GM18499 (cell line): Measurements from ENCODE around the gene ATG7.
"Not testable (repeated sequence)": the region's sequence is repeated elsewhere in the genome, so short reads cannot be mapped to it uniquely, and the experiment has no call there.

Experiments
- ATAC-seq: cut with Tn5 transposase; IDR thresholded peaks from one replicate; pipeline ENCODE4 v1.9.1; 2021; ENCODE audit warnings: moderate number of reproducible peaks; ENCODE audit not compliant: insufficient read depth, unreplicated experiment

The ATG7 gene

DNA sequence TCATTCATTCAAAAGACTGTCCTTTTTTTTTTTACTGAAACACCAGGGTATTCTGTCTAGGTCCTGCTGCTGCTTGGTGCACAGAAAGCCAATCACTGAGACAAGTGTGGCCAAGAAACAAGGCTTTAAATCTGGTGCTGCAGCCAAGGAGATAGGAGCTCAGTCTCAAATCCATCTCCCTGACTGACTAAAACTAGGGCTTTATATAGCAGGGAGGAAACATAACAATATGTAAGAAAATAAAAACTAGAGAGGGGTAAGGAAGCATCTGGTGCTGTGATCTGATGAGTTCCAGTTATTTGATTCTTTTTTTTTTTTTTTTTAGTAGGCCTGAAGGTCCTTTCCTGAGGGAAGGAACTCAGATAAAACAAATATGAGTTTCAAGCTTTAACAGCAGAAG lies 139.8 kb downstream of the ATG7 start:
- no peak for ATAC-seq

DNA sequence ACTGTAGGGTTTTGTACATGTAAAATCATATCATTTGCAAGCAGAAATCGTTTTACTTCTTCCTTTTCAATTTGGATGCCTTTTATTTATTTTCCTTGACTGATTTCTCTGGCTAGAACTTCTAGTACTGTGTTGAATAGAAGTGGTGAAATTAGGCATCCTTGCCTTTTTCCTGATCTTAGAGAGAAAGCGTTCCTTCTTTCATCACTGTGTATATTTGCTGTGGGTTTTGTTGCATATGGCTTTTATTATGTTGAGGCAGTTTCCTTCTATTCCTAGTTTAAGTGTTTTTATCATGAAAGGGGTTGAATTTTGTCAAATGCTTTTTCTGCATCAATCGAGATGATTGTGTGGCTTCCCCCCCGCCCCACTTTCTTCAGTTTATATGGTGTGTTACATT lies 140.9 kb downstream of the ATG7 start:
- ATAC-seq: no peak

GRCh38 chr3:11415099-11415498 lies 142.9 kb downstream of the ATG7 start:
- no peak for ATAC-seq

DNA sequence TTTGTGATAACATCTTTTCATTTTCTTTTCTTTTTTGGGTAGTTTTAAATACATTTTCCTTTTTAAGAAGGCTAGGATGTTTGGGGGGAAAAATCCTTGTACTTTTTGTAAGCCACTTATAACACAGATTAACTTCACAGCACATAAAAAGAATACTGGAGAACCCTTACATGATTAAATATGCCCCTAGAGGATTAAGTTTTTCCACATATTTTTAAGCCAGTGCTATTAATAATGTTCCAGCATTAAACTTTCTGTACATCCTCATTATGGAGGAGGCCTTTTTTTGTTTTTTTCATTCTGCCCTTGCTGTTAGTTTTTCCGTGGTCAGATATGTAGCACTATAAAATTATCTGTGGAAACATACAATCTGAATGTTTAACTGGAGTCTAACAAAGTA lies 147.9 kb downstream of the ATG7 start:
- no peak for ATAC-seq

- no peak for ATAC-seq
These were observed 150.1 kb downstream of the ATG7 start for GRCh38 chr3:11422291-11422690.

GRCh38 chr3:11423868-11424267 lies 151.7 kb downstream of the ATG7 start:
- ATAC-seq: no peak

DNA sequence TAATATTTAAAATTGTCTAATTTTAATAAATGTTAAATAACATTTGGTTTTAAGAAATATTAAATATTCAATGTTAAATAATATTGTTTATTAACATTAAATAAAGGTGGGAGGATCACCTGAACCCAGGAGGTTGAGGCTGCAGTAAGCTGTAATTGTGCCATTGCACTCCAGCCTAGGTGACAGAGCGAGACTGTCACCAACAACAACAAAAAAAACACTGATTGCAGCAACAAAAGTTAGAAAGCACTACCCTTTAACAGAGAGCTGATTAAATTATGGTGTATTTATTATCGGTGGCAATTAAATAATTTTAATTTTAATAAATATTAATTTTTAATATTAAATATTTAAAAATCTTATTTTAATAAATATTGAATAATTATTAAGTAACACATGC lies 152.1 kb downstream of the ATG7 start:
- ATAC-seq: no peak

DNA sequence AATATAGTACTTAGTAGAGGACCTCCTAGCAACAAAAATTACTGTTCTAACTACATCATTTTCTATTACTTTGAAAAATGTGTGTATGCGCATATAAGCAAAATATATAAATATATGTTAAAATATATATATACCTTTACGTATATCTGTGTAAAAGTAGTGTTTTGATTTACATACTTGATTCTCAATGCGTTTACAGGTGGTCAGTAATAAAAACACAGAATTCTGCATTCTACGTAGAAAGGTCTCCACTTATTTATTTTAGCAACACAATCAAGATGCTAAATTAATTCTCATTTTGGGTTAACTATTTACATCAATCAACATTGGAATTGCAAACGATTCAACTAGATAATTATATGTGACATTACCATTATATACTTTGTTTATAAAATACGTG lies 158.0 kb downstream of the ATG7 start:
- no peak for ATAC-seq

DNA sequence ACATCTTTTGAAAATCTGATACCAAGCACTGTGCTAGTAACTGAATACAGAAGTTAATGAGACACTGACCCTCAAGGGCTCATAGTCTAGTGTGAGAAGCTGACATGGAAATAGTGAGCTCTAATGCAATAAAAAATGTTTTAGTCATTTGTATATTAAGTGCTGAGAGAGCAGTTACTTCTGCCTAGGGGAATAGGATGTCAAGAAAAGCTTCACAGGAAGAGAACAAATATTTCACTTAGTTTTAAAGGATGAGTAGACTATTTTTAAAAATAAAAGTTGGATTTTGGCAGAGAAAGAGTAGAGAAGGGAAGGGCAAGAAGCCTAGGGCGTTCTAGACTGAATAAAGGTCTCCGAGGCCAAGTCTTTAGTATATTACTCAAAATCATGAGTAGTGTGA lies 158.4 kb downstream of the ATG7 start:
- ATAC-seq: no peak

DNA sequence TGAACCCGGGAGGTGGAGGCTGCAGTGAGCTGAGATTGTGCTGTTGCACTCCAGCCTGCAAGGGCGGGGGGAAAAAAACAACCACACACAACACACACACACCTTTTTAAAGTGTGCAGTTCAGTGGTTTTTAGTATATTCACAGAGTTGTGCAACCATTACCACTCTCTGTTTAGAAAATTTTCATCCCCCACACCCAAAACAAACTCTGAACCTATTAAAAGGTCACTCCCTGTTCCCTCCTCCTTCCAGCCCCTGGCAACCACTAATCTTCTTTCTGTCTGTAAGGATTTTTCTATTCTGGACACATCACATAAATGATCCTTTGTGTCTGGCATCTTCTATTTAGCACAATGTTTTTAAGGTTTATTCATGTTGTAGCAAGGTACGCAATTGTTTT lies 159.1 kb downstream of the ATG7 start:
- ATAC-seq: no peak

DNA sequence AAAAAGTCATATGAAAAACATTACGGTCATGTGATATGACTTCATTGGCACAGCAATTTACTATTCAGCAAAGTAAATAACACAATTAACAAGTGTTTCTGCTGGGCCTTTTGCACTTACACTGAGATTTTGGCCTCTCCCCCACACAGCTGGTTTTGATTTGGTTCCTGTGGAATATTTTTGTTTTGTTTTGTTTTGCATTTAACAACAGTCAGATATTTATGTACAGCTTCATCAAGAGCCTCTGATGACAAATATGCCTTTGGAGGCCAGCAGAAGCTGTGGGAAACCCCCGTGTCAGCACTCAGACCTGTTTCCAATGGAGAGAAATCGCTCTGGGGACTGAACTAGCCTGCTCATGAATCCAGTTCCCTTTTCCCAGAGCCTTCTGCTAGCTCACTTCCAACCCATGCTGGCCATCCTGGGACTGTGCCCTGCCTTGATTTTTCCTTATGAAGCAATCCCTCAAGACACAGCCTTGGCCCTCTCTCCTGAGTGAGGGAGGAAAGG lies 161.9 kb downstream of the ATG7 start:
- no peak for ATAC-seq

- no peak for ATAC-seq
These were observed 162.4 kb downstream of the ATG7 start for GRCh38 chr3:11434563-11435096.

- no peak for ATAC-seq
These were observed 163.4 kb downstream of the ATG7 start for GRCh38 chr3:11435440-11436165.

DNA sequence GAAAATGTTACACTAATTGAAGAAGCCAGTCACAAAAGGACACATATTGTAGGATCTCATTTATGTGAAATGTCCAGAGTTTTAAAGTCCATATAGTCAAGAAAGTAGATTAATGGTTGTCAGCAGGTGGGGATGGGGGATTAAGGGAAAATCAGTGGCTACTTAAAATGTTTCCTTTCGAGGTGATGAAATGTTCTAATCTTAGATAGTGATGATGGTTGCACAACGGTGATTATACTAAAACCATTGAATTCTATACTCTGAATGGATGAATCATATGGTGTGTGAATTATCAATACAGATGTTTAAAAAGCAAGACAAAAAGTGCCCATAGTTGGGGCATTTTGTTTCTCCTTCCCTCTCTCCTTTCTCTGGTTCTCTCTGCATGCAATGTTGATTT lies 164.6 kb downstream of the ATG7 start:
- no peak for ATAC-seq

- ATAC-seq: no peak
These were observed 165.3 kb downstream of the ATG7 start for GRCh38 chr3:11437506-11437905.

DNA sequence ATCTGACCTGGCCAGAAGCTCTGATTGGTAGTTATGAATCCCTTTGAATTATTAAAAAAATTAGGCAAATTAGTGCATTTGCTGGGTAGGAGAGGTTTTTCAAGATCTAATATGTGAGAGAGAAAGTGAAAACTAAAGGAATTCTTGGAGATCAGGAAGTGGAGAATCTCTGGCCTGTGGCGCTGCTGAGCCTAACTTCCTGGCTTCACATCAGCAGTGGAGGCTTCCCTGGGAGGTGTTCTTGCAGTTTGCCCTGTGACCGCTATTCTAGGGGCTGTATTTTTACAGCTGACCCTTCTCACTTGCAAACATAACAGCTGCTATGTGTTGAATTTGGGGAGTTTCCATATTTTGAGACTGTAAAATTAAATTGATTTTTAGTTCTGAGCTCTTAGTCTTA lies 166.4 kb downstream of the ATG7 start:
- no peak for ATAC-seq

DNA sequence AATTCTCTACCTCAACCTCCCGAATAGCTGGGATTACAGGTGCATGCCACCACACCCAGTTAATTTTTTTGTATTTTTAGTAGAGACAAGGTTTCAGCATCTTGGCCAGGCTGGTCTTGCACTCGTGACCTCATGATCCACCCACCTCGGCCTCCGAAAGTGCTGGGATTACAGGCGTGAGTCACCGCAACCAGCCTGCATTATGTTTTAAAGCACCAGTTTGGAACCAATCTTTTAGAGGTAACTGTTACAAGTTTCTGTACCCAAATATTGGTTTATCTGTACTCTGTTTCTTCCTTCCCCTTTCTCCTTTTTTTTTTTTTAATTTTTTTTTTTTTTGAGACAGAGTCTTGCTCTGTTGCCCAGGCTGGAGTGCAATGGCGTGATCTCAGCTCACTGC lies 169.1 kb downstream of the ATG7 start:
- not testable (repeated sequence) for ATAC-seq

GRCh38 chr3:11444404-11444803 lies 172.2 kb downstream of the ATG7 start:
- no peak for ATAC-seq

DNA sequence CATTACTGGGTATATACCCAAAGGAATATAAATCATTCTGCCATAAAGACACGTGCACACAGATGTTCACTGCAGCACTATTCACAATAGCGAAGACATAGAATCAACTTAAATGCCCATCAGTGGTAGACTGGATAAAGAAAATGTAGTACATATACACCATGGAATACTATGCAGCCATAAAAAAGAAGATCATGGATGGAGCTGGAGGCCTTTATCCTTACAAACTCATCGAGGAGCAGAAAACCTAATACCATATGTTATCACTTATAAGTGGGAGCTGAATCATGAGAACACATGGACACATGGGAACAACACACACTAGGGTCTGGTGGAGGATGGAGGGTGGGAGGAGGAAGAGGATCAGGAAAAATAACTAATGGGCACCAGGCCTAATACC lies 173.0 kb downstream of the ATG7 start:
- ATAC-seq: not testable (repeated sequence)

DNA sequence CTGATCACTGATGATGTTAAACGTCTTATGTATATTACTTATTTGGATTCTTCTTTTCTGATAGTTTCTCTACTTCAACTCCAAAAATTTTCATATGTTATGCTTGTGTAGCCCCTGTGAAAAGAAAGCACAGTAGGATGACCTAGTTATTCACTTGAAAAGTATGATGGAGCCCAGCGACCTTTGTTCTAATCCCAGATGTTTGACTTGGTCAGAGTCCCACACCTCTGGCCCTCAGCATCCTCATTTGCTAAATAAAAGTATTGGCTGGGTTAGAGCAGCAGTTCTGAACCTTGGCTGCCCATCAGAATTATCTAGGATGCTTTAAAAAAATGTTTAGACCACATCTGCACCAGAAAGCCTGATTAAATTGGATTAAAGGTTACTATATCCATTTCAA lies 173.7 kb downstream of the ATG7 start:
- no peak for ATAC-seq

DNA sequence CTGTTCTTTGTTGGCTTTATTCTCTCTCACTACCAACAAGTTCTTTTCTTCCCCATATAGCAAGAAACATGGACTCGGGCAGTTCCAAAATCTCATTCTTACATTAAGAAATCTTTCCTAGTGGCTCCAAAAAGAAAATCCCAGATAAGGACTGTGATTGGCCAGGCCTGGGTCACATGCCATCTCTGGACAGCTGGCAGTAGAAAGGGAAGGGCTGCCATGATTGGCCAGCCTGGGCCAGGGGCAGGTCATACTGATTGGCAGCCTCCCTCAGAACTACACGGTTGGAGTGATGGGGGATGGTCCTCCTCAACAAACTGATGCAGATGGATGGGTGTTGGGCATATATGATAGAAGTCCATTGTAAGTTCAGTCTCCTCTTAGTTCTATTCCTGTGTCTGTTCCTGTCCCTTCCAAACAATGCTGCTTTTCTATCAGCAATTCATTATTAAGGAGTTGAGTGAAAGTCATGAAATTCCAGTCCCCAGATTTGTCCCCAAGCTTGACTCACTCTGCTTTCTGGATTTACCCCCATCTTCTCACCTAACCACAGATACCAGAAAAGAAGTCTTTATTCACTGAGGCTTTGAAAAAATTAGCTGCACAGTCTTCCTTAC lies 175.5 kb downstream of the ATG7 start:
- ATAC-seq: no peak

- ATAC-seq: no peak
These were observed 177.8 kb downstream of the ATG7 start for GRCh38 chr3:11450015-11450414.
